Panc1 (cell line): ENCODE measurements around the gene TLCD1.

ENCODE experiments used
- POLR2AphosphoS5 ChIP-seq: IDR thresholded peaks from 2 replicates; pipeline ENCODE4 v1.6.1; 2012; ENCODE audit warnings: mild to moderate bottlenecking, low read depth, low read length, moderate library complexity
- TCF7L2 ChIP-seq: IDR thresholded peaks from 2 replicates; pipeline ENCODE4 v1.6.1; 2011; ENCODE audit warnings: mild to moderate bottlenecking, low read depth, low read length, inconsistent platforms
- TF ChIP-seq, protein P1 (sequence below): fragments of 450-650 bp; IDR thresholded peaks from 2 replicates; pipeline ENCODE4 v1.5.1; 2017; ENCODE audit warnings: mild to moderate bottlenecking
- TF ChIP-seq, protein P2 (sequence below), 2 experiments: IDR thresholded peaks; 2 replicates each; pipeline ENCODE4 v1.6.1; 2011 to 2012; ENCODE audit warnings: low read depth in 2 of 2, control low read depth in 1 of 2, low read length in 1 of 2, mild to moderate bottlenecking in 1 of 2, moderate library complexity in 1 of 2; ENCODE audit not compliant: insufficient read depth in 1 of 2

DNA sequence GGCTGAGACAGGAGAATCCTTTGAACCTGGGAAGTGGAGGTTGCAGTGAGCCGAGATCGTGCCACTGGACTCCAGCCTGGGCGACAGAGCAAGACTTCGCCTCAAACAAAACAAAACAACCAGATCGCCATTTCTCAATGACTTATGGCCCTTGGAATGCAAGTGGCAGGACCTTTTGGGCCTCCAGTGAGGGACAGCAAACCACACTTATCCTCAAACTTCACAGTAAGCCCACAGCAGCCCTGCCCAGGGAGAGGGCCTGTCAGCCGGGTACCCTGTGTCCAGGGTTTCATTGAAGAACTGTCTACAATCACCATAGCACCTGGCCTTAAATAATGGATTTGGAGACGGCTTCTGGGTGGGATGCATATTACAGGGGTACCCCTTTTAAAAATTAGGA lies 29.5 kb upstream of the TLCD1 start:
- TF ChIP-seq, protein P1, sequence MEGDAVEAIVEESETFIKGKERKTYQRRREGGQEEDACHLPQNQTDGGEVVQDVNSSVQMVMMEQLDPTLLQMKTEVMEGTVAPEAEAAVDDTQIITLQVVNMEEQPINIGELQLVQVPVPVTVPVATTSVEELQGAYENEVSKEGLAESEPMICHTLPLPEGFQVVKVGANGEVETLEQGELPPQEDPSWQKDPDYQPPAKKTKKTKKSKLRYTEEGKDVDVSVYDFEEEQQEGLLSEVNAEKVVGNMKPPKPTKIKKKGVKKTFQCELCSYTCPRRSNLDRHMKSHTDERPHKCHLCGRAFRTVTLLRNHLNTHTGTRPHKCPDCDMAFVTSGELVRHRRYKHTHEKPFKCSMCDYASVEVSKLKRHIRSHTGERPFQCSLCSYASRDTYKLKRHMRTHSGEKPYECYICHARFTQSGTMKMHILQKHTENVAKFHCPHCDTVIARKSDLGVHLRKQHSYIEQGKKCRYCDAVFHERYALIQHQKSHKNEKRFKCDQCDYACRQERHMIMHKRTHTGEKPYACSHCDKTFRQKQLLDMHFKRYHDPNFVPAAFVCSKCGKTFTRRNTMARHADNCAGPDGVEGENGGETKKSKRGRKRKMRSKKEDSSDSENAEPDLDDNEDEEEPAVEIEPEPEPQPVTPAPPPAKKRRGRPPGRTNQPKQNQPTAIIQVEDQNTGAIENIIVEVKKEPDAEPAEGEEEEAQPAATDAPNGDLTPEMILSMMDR = no peak
- TF ChIP-seq, protein P2, sequence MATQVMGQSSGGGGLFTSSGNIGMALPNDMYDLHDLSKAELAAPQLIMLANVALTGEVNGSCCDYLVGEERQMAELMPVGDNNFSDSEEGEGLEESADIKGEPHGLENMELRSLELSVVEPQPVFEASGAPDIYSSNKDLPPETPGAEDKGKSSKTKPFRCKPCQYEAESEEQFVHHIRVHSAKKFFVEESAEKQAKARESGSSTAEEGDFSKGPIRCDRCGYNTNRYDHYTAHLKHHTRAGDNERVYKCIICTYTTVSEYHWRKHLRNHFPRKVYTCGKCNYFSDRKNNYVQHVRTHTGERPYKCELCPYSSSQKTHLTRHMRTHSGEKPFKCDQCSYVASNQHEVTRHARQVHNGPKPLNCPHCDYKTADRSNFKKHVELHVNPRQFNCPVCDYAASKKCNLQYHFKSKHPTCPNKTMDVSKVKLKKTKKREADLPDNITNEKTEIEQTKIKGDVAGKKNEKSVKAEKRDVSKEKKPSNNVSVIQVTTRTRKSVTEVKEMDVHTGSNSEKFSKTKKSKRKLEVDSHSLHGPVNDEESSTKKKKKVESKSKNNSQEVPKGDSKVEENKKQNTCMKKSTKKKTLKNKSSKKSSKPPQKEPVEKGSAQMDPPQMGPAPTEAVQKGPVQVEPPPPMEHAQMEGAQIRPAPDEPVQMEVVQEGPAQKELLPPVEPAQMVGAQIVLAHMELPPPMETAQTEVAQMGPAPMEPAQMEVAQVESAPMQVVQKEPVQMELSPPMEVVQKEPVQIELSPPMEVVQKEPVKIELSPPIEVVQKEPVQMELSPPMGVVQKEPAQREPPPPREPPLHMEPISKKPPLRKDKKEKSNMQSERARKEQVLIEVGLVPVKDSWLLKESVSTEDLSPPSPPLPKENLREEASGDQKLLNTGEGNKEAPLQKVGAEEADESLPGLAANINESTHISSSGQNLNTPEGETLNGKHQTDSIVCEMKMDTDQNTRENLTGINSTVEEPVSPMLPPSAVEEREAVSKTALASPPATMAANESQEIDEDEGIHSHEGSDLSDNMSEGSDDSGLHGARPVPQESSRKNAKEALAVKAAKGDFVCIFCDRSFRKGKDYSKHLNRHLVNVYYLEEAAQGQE (IDR thresholded peaks at IDR 0.05; ENCODE audit: insufficient read depth in 1 of 2, low read depth in 2 of 2, low read length in 1 of 2) = no peak
- TF ChIP-seq POLR2AphosphoS5 (no peak), TCF7L2 (no peak)
